ENCODE results near the gene MDN1.
"Not testable (repeated sequence)": the region's sequence is repeated elsewhere in the genome, so short reads cannot be mapped to it uniquely, and the experiment has no call there.

MDN1 gene

DNA sequence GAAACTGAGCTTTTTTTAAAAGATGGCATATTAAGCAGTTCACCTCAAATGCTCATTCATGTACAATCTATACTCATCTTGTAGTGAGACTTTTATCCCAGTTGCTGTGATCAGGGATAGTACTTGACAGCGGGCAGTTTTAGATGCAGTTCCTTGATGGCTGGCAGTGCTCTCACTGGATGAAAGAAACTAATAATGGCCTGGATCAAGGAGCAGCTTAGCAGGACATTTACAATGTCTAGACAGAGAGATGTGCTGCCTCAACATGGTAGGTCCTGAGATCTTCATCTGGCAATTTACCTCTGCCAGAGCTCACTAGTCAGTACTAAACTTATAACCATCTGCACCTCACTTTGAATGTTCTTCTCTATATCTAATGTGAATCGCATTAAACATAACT, 134.3 kb downstream of the MDN1 start:
- no peak for DNase-seq

DNA sequence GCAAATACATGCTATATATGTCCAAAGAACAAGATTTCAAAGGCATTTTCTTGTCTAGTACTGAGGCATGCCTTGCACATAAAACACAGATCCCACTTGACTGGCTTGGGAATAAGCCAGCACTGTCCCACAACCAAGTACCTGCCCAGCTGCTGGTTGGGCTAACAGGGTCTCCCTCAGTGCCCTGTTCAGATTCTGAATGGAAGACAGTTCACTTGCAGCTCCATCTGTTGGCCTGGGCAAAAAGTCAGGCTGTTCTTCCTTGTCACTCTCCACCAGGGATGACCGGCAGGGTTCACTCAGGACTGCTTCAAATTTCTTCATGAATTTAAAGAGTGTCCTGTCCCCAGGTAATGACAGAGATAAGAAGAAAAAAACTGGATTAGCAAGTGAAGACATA, 136.6 kb downstream of the MDN1 start:
- DNase-seq = no peak

DNA sequence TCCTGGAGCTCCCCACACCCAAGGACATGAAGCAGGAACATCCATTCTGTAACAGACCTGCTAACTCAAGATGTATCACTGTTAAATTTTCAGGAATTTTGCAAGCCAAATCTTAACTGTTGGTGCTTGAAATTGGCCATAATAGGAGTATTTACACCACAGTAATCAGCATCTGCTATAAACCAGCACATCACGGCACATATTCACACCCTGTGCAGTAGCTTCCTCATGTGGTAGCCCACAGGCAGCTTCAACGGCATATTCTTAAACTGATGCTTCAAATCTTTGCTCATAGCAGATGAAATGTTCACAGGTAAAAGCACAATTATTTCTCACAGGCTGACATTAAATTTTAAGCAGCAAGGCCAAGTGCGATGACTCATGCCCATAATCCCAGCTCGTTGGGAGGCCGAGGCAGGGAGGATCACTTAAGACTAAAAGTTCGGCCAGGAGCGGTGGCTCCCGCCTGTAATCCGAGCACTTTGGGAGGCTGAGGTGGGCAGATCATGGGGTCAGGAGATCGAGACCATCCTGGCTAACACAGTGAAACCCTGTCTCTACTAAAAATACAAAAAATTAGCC, 137.5 kb downstream of the MDN1 start:
- DNase-seq = no peak

DNA sequence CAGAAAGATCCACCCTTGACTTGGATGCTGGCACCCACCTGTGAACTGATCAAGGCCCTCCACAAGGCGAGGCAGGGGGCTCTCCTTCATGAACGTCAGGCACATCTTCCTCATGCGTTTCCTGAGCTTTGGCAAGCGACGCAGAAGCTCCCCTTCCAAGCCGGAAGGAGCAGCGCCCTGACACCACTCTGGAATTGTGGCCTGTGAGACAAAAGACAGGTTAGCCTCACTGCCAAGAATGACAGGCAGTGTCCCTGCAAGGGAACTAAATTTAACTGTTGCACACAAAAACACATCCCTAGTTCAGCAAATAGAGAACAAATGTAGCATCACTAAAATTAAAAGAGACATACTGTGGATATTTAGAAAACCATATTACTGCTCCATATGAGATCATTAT, 139.0 kb downstream of the MDN1 start:
- DNase-seq = no peak

DNA sequence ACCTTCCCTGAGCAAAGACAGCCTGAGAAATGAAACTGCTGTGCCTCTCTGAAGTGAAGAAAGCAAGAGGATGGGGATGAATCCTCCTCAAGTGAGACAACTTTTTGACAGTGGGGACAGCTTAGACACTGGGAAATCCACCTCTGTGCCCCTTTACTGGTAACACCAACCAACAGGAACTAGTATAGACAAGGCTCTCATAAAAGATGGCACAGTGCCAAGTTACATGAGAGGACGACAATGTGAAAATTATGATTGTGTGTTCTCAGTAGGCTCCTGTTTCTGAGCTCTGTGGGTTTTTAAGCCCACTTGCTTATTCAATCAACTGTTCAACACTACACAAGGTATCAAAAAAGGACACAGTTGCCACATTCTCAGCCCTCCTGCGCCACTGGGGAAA, 139.4 kb downstream of the MDN1 start:
- no peak for DNase-seq

DNA sequence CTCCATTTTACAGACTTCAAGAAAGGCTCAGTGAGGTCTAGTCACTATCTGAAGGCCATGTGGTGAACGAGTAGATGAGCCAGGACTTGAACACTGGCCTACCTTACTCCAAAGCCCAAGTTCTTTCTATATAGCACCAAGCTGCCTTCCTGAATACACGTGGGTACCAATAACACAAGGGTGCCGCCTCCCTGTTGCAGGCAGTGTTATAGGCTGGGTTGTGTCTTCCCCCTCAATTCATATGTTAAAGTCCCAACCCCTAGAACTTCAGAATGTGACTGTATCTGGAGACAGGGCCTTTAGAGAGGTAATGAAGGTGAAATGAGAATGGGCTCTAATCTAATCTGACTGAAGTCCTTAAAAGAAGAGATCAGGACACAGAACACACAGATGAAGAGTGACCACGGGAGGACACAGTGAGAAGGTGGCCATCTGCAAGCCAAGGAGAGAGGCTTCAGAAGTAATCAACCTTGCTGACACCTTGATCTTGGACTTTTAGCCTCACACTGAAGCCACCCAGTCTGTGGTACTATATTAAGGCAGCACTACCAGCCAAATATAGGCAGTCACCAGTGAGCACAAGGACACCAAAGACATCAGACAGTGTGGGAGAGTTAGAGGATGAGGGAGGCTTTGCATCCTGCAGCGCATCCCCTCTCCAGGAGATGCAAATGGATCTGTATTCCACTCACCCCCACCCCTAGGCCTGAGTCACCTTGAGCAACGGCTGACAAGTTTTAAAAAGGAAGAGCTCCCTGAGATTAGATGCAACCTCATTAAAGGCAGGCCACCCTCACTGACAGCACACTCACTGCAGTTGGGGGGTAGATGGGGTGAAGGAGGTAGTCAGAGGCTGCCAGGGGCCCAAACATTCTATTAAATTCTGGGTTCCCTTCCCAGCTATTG, 140.1 kb downstream of the MDN1 start:
- no peak for DNase-seq

DNA sequence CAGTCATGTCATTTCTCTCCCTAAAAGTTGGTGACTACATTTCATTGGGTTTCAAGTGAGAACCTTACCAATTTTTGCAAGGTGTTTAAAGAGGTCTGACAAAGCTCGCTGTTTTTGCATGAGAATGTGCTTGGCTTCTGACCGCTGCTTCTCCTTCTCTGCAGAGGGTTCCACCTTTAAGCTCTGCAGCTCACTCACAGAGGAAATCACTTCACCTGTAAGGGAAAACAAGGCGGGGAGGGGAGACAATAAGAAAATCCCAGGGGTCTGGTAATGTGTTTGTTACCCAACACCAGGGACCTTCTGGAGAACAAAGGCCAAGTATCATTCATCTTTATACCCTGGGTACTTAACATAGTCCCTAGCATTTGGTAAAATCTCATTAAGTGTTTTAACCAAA, 141.1 kb downstream of the MDN1 start:
- DNase-seq = no peak

DNA sequence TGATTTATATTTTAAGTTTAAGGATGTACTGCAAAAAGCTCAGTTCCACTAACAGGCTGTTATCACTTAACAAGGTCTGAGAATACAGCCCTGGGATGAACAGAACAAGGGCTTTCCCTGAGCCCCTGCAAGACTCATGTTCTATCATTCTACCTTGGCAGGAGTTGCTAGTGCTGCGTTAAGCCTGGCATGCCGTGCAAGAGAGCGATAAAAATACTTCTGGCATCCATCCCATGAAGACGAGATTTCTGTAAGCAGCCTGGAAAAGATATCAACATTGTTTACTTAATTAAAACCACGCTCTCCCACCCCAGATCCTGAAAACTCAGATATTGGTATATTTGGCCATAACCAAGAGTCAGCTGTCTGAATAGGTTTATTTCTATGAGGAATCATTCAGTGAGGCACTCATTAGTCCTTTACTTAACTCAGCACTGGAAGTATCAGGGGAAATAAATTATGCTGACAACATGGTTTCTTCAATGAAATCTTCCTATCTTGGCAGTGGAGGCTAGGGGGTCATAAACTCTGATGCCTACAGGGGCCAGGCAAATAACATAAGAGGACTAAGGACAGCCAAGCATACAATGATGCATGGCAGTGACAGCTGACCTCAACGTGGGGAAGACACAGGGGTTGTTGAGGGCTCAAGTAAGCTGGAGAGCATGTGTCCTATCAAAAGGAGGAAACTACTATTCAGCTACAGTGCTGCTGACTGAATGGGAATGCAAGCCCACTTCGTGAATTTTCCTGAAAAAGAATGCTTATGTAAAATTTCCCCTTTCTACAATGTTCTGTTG, 143.4 kb downstream of the MDN1 start:
- DNase-seq = no peak

DNA sequence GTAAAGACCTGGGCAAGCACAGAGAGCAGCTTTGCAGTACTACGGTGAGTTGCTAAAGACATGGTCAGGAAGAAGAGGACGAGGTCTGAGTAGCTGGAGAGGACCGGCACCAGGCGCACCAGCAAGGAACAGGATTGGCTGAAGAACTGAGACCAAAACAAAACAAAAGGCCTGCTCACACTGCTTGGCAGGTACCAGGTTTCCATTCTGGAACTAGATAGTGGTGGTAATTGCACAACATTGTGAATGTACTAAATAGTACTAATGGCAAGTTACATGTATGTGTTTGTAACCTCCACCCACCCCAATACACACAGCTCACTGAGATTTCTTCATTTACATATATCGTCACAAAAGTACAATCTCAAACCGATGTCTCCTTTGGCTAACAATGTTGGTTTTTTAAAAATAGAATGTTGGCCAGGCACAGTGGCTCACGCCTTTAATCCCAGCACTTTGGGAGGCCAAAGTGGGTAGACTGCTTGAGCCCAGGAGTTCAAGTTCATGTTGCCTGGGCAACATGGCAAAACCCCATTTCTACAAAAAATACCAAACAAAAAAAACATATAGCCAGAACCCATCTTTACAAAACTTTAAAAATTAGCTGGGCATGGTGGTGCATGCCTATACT, 148.5 kb downstream of the MDN1 start:
- DNase-seq = no peak

DNA sequence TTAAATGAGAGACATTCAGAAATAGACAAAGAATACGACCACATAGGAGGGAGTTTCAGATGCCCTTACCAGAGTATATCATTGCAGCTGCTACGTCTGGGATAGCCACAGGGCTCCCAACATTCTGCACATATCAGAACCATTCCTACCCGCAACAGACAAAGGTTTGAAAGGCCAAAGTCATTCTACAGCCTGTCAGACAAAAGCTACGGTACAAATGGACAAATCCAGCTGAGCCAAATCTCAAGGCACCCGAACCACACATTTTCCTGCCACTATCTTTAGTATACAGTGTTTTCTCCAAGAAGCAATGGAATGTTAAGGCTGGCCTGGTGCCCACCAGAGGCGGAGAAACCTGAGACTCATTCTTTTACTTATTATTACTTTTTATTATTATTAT, 150.6 kb downstream of the MDN1 start:
- DNase-seq = no peak

DNA sequence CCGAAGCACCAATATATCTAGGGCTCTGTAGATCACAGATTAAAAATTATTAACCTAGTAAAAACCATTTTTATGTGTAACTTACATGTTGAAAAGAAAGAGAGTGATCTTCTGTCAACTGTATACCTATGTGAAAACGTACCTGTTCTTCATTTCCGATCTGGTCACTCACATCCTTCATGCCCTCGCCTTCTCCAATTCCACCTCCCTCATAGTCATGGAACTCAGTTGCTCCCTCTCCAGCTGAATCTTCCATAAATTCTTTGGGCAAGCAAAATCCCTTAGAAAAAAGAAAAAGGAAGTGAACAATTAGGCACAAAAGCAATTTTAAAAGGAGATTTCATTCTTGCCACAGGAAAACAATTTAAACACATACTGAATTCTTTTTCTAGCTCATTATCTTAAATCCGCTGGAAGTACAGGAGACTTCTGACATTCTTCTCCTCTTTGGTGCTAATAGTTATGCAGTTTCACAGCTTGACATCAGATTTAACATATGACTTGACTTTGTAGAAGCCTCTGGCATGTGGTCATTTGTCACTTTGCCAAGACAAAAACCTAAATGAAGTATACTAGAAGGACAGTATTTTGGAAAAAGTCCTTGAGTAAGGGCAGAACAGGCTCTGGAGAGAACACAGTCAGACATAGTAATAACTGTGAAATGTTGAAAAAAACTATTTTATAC, 151.6 kb downstream of the MDN1 start:
- DNase-seq = no peak

DNA sequence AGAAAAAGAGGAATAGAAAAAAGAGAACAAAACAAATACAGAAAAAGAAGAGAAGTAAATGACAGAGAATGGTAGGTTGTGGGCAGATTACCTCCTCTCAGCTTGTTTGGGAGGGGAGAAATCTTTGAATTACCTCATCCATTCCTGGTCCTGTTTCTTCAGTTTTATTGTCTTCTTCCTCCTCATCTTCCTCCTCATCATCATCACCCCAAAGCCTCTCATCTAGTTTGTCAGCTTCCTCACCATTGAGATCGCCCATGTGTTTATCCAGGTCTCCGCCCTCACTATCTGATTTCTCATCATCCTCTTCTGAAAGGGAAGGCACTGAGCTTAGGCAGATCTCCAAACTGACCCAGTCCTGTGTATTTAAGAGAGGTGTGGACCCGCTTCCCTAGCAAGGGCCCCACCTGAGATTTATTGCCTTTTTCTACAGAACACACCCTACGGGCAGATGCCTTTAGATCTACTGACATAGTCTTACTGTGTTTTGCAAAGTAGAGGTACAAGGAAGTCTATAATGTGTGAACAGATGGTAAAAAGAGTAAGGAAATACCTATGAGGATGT, 156.9 kb downstream of the MDN1 start:
- no peak for DNase-seq

DNA sequence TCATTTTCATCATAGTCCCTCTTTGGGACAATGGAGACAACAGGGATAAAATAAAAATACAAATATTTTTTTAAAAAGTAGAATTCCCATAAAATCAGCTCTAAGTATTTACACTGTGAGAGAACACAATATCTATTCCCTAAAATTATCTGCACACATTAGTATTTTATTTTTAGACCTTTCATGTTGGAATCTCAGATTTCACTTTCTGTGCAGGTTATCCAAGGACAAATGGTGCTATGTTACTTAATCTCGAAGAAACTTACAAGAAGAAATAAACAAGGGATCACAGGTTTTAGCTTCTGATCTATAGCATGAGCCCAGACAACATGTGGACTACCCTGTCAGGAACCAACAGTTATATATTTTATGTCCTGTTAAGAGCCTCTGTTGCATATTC, 158.0 kb downstream of the MDN1 start:
- DNase-seq = no peak

DNA sequence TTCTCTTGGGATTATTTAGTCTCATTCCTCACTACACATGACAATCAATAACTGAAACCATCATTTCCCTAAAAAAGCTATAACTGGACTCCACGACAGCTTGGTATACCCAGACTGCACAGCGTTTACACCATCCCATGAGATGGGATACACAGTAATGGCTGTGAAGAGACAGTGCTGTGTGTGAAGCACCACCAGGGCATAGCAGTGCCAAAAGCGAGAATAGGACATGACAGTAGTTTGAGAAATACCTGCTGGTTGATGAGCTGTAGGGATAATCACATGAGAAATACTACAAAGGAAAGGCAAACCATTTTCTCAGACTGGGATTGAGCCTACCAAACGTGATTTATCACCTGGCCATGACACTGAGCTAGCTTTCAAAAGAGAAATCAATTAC, 158.6 kb downstream of the MDN1 start:
- no peak for DNase-seq

DNA sequence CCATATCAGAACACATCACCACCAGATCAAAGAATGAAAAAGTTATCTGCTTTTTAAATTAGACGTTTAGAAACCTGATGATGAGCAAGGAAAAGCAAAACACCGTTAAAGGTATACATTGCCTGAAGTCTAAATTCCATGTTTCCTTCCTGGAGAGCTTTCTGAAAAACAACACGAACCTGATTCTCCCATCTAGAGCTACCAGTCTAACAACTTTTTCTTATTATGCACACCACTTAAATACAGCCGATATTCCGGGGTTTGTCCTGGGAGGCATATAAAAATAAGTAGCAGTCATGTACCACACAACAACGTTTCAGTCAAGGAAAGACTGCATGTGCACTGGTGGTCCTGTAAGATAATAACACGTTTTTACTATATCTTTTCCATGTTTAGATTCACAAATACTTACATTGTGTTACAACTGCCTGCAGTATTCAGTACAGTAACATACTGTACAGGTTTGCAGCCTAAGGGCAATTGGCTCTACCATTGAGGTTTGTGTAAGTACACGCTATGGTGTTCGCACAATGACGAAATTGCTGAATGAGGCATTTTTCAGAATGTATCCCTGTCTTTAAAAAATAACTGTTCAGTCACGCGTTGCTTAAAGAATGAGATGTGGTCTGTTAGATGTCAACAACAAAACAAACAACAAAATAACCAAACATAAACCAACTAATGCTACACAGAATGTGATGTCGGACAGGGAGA, 162.0 kb downstream of the MDN1 start:
- DNase-seq = no peak

DNA sequence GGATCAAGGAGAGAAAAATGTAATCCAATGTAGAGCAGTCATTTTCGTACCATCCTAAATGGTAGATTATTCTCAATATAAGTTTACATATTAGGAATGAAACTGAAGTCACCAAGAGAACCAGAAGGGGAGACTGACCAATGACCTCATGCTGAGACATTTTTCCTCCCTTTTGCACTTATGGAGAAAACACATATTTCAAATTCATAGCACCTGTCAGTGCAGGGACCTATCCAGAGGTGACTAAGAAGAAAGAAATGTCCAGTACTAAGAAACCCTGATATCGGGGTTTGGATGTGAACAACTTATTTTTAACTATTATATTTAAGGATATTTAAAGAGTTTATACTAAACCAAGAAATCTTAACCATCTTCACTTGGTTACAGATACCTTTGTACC, 164.5 kb downstream of the MDN1 start:
- no peak for DNase-seq

DNA sequence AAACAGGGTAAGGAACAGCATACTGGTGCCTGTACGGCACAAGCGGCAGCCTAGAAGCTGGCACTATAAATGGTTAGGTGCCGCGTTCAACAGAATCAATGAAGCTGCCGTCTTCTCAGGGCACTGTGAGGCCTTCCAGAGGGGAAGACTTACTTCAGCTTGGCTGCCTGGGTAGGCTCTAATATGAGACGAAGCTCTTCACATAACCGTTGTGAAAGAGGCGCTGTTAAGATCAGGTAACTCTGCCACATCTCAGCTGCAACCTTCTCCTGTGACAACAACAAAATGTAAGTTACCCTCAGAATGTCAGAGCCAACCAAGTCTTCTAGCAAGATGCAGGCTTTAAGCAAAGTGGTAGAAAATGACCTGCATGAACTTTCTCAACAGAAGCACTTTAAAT, 169.0 kb downstream of the MDN1 start:
- no peak for DNase-seq

DNA sequence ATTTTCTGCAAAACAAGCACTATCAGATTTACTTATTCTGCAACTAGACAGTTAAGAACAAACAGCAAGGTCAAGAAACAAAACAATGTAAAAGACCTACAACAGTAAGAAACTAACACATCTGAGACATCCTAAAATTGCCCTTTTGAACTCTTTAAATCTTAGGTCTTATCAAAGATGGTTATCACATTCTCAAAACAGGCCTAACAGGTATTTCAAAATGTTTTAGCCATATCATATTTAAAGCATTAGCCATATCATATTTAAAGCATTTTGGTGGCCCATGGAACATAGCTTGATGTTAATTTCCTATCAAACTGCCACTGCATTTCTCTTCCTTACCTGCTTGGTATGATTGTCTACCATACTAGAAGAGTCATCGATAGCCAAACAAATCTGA, 169.9 kb downstream of the MDN1 start:
- no peak for DNase-seq

DNA sequence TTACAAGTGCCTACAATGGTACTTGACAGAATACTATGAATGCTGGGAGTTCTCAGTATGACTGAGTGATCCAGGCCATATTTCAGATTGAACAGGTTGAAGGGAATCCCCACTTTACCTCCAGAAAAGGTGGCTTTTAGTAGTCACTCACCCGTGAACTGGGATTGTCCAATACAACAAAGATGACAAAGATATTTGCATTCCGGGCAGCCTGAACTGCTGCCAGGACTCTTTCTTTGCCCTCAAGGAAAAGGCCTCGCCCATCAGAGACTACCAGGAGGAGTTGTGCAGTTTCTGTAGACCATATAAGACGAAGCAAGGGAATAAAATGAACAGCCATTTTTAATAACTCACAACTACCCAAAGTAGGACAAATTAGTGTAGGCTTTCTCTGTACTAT, 174.7 kb downstream of the MDN1 start:
- no peak for DNase-seq

DNA sequence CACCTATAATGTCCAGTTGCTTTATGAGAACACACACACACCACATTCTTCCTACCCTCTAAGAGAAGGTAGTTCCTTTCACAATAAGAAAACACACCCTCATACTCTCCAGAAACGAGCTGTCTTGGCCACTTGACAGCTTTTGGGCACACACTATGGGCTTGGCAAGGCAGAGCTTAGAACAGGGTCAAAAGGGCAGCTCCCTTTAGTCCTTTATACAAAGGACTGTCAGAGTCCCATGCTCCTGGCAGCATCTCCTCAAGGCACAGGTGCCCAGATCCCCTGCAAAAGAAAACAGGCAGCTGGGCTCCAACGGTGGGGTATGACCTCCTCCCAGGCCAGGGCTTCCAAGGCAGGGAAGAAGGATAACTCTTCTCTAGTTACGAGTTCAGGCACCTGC, 176.2 kb downstream of the MDN1 start:
- no peak for DNase-seq

DNA sequence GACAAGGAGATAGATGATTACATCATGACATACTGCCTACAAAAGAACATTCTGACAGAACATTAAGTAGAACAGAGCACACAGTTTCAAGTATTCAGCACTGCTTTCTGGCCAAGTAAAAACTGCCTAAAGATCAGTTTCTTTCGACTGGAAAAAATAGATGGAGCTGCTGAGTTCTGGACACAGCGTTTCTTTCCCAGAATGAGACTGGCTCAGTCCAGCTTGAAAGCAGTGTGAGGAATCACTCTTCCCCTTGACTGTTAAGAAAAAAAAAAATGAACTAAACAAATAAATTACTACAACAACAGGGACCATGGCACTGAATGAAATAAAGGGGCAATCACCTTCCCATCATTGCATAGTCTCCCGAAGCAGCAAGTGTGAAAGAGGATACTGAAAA, 176.6 kb downstream of the MDN1 start:
- no peak for DNase-seq

DNA sequence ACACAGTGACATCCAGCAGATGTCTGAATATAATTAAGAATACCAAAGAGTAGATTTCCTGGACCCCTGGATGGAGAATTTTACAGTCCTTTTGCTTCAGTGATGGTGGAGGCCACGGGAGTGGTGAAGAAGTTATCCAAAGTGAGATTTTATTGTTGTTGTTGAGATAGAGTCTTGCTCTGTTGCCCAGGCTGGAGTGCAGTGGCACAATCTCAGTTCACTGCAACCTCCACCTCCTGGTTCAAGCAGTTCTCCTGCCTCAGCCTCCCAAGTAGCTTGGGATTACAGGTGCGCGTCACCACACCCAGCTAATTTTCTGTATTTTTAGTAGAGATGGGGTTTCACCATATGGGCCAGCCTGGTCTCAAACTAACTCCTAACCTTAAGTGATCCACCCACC, 178.0 kb downstream of the MDN1 start:
- not testable (repeated sequence) for DNase-seq
